Measurements from ENCODE around the gene OR10V1. TPM values are rescaled to one million over a fixed set of nuclear protein-coding genes. Genes with fewer than 3 reads are reported as not detected.
"Not testable (repeated sequence)": the region's sequence is repeated elsewhere in the genome, so short reads cannot be mapped to it uniquely, and the experiment has no call there.

The OR10V1 gene
- total RNA-seq, 1 donor from 2014 or later = not detected

DNA sequence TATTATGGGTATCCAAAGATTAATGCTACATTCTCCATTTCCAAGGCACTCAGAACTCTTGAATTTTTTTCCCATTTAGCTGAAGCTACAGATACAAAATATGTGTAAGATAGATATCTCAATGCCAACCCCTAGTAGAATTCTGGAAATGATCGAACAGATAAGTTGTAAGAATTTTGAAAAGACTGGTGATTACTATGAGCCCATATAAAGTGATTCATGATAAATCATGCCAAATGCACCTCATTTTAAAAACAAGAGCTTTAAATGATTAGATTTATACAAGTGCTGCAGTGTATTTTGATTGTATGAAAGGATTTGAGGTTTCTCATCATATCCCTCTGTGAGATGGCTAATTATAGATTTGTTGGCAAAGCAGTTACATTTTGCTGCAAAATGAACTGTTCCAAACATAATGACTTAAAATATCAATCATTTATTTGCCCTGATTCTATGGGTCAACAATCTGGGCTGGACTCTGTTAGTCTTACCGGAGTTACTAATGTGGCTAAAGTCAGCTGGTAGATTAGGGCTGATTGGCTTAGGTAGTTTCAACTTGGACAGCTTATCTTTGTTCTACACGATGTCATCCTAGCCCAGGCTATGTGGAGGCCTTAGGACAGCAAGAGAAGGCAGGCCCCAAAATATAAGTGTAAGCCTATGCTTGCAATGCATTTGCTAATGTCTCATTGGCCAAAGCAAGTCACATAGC is 3.4 kb downstream of the OR10V1 start:
- no peaks in the 10 kb centered on the region for H3K9me3 ChIP-seq (replicated peaks)
- no peak overlapping the region for H3K27ac ChIP-seq (replicated peaks)
- intact Hi-C loops (cut with micrococcal nuclease) = no loop called here
- peaks cover 31% of the 10 kb centered on the region for H3K27me3 ChIP-seq (ENCODE audit: low read depth)
- no peaks in the 10 kb centered on the region for H3K4me1 ChIP-seq
- no peak overlapping the region for H3K4me3 ChIP-seq
- no peaks in the 10 kb centered on the region for H3K36me3 ChIP-seq
- DNase-seq = no peak
- TF ChIP-seq, protein P1, sequence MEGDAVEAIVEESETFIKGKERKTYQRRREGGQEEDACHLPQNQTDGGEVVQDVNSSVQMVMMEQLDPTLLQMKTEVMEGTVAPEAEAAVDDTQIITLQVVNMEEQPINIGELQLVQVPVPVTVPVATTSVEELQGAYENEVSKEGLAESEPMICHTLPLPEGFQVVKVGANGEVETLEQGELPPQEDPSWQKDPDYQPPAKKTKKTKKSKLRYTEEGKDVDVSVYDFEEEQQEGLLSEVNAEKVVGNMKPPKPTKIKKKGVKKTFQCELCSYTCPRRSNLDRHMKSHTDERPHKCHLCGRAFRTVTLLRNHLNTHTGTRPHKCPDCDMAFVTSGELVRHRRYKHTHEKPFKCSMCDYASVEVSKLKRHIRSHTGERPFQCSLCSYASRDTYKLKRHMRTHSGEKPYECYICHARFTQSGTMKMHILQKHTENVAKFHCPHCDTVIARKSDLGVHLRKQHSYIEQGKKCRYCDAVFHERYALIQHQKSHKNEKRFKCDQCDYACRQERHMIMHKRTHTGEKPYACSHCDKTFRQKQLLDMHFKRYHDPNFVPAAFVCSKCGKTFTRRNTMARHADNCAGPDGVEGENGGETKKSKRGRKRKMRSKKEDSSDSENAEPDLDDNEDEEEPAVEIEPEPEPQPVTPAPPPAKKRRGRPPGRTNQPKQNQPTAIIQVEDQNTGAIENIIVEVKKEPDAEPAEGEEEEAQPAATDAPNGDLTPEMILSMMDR (IDR thresholded peaks at IDR 0.05; ENCODE audit: borderline replicate concordance) = no peak

DNA sequence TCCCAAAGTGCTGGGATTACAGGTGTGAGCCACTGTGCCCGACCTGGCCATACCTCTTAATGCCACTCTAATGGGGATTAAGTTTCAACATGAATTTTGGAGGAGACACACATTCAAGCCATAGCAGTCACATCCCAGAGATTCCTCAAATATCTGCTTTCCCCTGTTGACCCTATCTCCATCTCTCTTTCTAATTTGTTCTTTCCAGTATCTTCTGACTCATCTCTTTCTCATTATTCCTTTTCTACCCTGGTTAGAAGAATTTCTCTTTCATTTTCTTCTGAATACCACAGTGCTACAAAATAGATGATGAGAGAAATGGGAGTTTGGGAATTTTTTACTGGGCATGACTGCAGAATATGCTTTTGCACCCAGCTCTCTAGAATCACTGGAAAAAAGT is 5.1 kb downstream of the OR10V1 start:
- no peaks in the 10 kb centered on the region for H3K36me3 ChIP-seq
- intact Hi-C loops (cut with micrococcal nuclease) = no loop called here
- DNase-seq = no peak
- TF ChIP-seq, protein P1 (IDR thresholded peaks at IDR 0.05; ENCODE audit: borderline replicate concordance) = no peak
- peaks cover 23% of the 10 kb centered on the region for H3K27me3 ChIP-seq (ENCODE audit: low read depth)
- H3K4me1 ChIP-seq = no peaks in the 10 kb centered on the region
- no peak overlapping the region for H3K4me3 ChIP-seq
- H3K9me3 ChIP-seq (replicated peaks) = no peaks in the 10 kb centered on the region
- no peak overlapping the region for H3K27ac ChIP-seq (replicated peaks)

DNA sequence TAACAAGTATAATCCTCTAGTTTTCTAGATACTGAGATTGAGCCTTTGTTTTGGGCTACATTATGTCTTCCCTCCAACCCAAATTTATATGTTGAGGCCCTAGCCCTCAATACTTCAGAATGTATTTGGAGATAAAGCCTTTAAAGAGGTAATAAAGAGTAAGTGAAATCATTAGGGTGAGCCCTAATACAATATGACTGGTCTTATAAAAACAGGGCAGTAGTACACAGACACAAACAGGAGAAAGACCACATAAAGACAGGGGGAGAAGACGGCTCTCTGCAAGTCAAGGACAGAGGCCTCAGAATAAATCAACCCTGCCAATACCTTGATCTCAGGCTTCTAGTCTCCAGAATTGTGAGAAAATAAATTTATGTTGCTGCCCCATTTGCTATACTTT is 6.3 kb downstream of the OR10V1 start:
- intact Hi-C loops (cut with micrococcal nuclease) = no loop called here
- Histone ChIP-seq H3K27ac (replicated peaks) (no peak overlapping the region), H3K36me3 (no peaks in the 10 kb centered on the region), H3K9me3 (replicated peaks) (no peaks in the 10 kb centered on the region), H3K4me3 (no peak overlapping the region), H3K4me1 (no peaks in the 10 kb centered on the region), H3K27me3 (ENCODE audit: low read depth) (peaks cover 23% of the 10 kb centered on the region)
- DNase-seq = no peak
- TF ChIP-seq, protein P1 (IDR thresholded peaks at IDR 0.05; ENCODE audit: borderline replicate concordance) = no peak

DNA sequence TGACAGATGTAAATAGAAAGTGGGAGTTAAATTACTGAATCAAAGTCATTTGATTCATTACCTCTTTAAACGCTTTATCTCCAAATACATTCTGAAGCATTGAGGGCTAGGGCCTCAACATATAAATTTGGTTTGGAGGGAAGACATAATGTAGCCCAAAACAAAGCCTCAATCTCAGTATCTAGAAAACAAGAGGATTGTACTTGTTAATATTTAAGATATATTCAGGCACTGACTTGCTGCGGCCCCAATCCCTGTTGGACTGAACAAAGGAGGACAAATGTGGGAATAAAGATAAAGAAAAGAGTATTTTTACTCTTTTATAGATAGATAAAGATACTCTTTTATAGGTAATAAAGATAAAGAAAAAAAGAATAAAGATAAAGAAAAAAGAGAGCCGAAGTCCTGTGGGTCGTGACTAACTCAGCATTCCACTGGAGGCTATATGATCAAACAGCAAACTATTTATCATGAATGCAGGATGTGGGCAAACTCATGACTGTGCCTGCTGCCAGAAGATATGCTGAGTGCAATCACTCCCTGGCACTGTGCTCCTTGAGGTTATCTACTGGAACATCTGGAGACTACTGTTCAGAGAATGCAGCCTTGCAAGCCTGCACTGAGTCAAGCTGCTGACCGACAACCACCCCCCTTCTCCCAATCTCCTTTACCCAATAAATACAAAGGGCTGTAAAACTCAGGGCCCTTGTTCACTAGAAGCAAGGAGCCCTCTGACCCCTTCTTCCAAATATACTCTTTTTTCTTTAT is 6.9 kb downstream of the OR10V1 start:
- Histone ChIP-seq H3K36me3 (no peaks in the 10 kb centered on the region), H3K27ac (replicated peaks) (no peak overlapping the region), H3K4me1 (no peaks in the 10 kb centered on the region), H3K9me3 (replicated peaks) (no peaks in the 10 kb centered on the region), H3K4me3 (no peak overlapping the region), H3K27me3 (ENCODE audit: low read depth) (peaks cover 21% of the 10 kb centered on the region)
- TF ChIP-seq, protein P1 (IDR thresholded peaks at IDR 0.05; ENCODE audit: borderline replicate concordance) = no peak
- no peak for DNase-seq
- intact Hi-C loops (cut with micrococcal nuclease) = no loop called here

DNA sequence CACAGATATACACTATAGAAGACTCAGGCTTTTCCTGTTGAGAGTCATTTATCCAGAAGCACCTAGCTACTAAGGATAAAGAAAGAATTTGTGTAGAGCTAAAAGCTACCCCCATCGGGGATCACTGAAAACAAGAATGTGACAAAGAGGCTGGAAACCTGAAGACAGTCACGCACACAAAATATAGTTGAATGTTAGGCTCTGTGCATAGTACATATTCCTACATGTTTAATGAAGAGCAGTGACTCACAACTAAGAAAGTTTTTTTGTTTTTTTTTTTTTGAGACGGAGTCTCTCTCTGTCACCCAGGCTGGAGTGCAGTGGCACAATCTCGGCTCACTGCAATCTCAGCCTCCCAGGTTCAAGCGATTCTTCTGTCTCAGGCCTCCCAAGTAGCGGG is 8.4 kb downstream of the OR10V1 start:
- no peaks in the 10 kb centered on the region for H3K36me3 ChIP-seq
- TF ChIP-seq, protein P1 (IDR thresholded peaks at IDR 0.05; ENCODE audit: borderline replicate concordance) = no peak
- H3K27me3 ChIP-seq (ENCODE audit: low read depth) = peaks cover 25% of the 10 kb centered on the region
- no peak overlapping the region for H3K27ac ChIP-seq (replicated peaks)
- no peaks in the 10 kb centered on the region for H3K4me1 ChIP-seq
- no peaks in the 10 kb centered on the region for H3K9me3 ChIP-seq (replicated peaks)
- DNase-seq = no peak
- intact Hi-C loops (cut with micrococcal nuclease) = no loop called here
- no peak overlapping the region for H3K4me3 ChIP-seq

DNA sequence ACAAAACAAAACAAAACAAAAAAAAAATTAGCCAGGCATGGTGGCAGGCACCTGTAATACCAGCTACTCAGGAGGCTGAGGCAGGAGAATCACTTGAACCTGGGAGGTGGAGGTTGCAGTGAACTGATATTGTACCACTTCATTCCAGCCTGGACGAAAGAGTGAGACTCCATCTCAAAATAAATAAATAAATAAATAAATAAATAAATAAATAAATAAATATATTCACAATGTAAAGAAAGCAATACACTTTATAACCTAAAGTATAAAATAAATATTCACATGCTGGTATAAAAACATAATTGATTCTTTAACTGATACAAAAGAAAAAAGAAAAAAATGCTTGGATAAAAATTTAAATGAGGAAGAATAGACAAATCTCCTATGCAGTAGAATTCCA is 10.1 kb downstream of the OR10V1 start:
- H3K9me3 ChIP-seq (replicated peaks); intact Hi-C loops (cut with micrococcal nuclease); H3K4me3 ChIP-seq; DNase-seq; H3K36me3 ChIP-seq; H3K4me1 ChIP-seq; H3K27ac ChIP-seq (replicated peaks): not testable (repeated sequence)
- H3K27me3 ChIP-seq (ENCODE audit: low read depth) = peaks cover 17% of the 10 kb centered on the region

DNA sequence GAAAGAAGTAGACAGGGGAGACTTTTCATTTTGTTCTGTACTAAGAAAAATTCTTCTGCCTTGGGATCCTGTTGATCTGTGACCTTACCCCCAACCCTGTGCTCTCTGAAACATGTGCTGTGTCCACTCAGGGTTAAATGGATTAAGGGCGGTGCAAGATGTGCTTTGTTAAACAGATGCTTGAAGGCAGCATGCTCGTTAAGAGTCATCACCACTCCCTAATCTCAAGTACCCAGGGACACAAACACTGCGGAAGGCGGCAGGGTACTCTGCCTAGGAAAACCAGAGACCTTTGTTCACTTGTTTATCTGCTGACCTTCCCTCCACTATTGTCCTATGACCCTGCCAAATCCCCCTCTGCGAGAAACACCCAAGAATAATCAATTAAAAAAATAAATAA is 13.5 kb downstream of the OR10V1 start:
- H3K4me1 ChIP-seq, DNase-seq: not testable (repeated sequence)

More for the DNA sequence above, 13.5 kb downstream of the OR10V1 start:
- H3K27ac ChIP-seq (replicated peaks); intact Hi-C loops (cut with micrococcal nuclease); H3K4me3 ChIP-seq; H3K9me3 ChIP-seq (replicated peaks); H3K36me3 ChIP-seq; H3K27me3 ChIP-seq (ENCODE audit: low read depth): not testable (repeated sequence)
